Muscle layer of duodenum (tissue), 2 donors: ENCODE data around the gene GLIS2.
"Not testable (repeated sequence)": the region's sequence is repeated elsewhere in the genome, so short reads cannot be mapped to it uniquely, and the experiment has no call there.

Experiments used
- H3K27ac ChIP-seq: one replicate; pipeline ENCODE4 v1.7.0; 2013; ENCODE audit warnings: mild to moderate bottlenecking, low read length
- H3K27me3 ChIP-seq: one replicate; pipeline ENCODE4 v1.7.0; 2013; ENCODE audit warnings: low read depth, mild to moderate bottlenecking, control low read depth, low read length
- H3K36me3 ChIP-seq, 2 donors: one replicate each; pipeline ENCODE4 v1.7.0; 2013; ENCODE audit warnings: low read length in 2 of 2, control low read depth in 1 of 2, mild to moderate bottlenecking in 1 of 2; ENCODE audit not compliant: insufficient read depth in 2 of 2, control insufficient read depth in 1 of 2
- H3K4me1 ChIP-seq, 2 donors: one replicate each; pipeline ENCODE4 v1.7.0; 2013; ENCODE audit warnings: low read length in 2 of 2, mild to moderate bottlenecking in 2 of 2, control low read depth in 1 of 2, moderate library complexity in 1 of 2; ENCODE audit not compliant: insufficient read depth in 2 of 2, control insufficient read depth in 1 of 2
- H3K4me3 ChIP-seq, 2 donors: one replicate each; pipeline ENCODE4 v1.7.0; 2013; ENCODE audit warnings: low read length in 2 of 2, low read depth in 1 of 2, mild to moderate bottlenecking in 1 of 2
- H3K9me3 ChIP-seq, 2 donors: one replicate each; pipeline ENCODE4 v1.7.0; 2013; ENCODE audit warnings: low read length in 2 of 2, control low read depth in 1 of 2, mild to moderate bottlenecking in 1 of 2; ENCODE audit not compliant: control insufficient read depth in 1 of 2
- donor health status: healthy.

Gene GLIS2

DNA sequence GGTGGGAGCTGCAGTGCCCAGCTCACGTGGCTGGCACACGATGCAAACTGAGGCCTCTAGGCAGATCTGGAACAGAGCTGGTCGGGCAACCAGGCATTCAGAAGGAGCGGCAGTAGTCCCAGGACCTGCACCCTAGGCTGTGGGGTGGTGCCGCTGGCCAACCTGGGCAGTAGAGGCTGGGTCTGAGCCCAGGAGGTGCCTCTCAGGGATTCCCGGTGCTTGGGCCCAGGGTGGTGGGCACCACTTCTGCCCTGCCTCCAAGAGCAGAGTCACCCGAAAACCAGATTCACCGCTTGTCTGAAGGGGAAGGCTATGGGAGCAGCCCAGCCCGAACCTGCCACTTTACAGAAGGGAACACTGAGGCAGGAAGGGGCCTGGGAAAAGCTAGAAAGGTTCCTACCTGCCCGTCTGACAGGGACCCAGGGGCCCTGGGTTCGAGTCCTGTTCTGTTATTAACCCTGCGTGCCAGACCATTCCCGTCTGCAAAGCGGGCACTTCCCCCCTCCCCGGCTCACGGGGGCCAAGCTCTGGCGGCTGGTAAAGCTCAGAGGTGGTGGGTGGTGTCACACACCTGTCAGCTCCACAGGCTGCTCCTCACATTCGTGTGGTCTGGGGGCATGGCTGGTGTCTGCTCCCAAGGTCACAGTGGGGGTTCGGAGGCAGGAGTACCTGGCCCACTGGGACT lies 16.9 kb downstream of the GLIS2 start:
- H3K4me3 ChIP-seq, result no peak overlapping the region
- H3K36me3 ChIP-seq, result peaks cover 0 to 26% of the 10 kb centered on the region in 2 donors
- no peaks in the 10 kb centered on the region for H3K27me3 ChIP-seq
- no peaks in the 10 kb centered on the region for H3K9me3 ChIP-seq
- H3K4me1 ChIP-seq, result peaks cover 0 to 29% of the 10 kb centered on the region in 2 donors
- H3K27ac ChIP-seq, result no peak overlapping the region

DNA sequence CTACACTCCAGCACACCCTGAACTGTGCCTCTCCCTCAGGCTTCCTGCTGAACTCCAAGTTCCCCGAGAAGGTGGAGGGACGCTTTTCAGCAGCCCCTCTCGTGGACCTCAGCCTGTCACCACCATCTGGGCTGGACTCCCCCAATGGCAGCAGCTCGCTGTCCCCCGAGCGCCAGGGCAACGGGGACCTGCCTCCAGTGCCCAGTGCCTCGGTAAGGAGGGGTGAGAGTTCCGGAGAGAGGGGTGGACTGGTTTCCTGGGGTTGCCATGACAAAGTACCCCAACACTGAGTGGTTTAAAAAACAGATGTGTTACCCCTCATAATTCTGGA lies 17.4 kb downstream of the GLIS2 start:
- Histone ChIP-seq H3K27me3 (no peaks in the 10 kb centered on the region), H3K4me3 (no peak overlapping the region), H3K36me3 (peaks cover 0 to 32% of the 10 kb centered on the region in 2 donors)

GRCh38 chr16:4333714-4334113 lies 17.8 kb downstream of the GLIS2 start:
- H3K36me3 ChIP-seq, result peaks cover 0 to 34% of the 10 kb centered on the region in 2 donors
- not testable (repeated sequence) for H3K4me3 ChIP-seq, H3K9me3 ChIP-seq, H3K27ac ChIP-seq, H3K27me3 ChIP-seq
- peaks cover 0 to 21% of the 10 kb centered on the region in 2 donors for H3K4me1 ChIP-seq

More for the DNA sequence above, 17.4 kb downstream of the GLIS2 start:
- no peak overlapping the region for H3K27ac ChIP-seq
- H3K4me1 ChIP-seq, result peaks cover 0 to 25% of the 10 kb centered on the region in 2 donors
- no peaks in the 10 kb centered on the region for H3K9me3 ChIP-seq

GRCh38 chr16:4334724-4335495 lies 19.0 kb downstream of the GLIS2 start:
- Histone ChIP-seq H3K27me3 (no peaks in the 10 kb centered on the region), H3K4me1 (peaks cover 0 to 15% of the 10 kb centered on the region in 2 donors), H3K36me3 (peaks cover 0 to 40% of the 10 kb centered on the region in 2 donors), H3K27ac (no peak overlapping the region), H3K9me3 (no peaks in the 10 kb centered on the region), H3K4me3 (no peak overlapping the region)

GRCh38 chr16:4336701-4337539 lies 21.1 kb downstream of the GLIS2 start:
- no peaks in the 10 kb centered on the region for H3K9me3 ChIP-seq
- H3K4me1 ChIP-seq, result peaks cover 0 to 10% of the 10 kb centered on the region in 2 donors
- no peak overlapping the region for H3K27ac ChIP-seq
- H3K27me3 ChIP-seq, result no peaks in the 10 kb centered on the region
- peaks cover 0 to 45% of the 10 kb centered on the region in 2 donors for H3K36me3 ChIP-seq
- H3K4me3 ChIP-seq, result no peak overlapping the region

DNA sequence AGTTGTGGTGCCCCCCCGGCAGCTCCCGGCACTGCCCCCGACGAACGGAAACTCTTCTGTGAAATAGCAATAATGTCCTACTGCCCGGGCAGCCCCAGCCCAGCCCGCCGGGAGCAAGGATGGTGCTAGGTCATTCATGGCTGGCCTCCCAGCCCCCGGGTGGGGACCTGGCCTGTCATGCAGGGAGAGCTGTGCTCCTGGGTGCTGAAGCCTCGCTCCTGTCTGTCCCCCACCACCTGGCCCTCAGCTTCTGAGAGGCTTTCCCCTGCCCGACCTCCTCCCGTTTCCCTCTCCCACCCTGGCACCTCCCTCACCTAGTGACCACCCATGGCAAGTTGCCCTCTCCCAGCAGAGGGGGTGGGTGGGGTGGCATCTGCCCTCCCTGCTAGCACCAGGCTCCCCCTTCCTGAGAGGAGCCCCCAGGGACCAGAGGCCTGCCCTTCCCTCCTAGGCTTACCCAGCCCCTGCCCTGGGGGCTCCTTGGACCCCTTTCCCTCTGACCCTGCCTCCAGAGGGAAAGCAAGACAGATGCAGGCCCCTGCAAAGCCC lies 21.7 kb downstream of the GLIS2 start:
- Histone ChIP-seq H3K36me3 (peaks cover 0 to 45% of the 10 kb centered on the region in 2 donors), H3K27ac (no peak overlapping the region), H3K4me3 (no peak overlapping the region), H3K4me1 (peaks cover 0 to 10% of the 10 kb centered on the region in 2 donors), H3K27me3 (no peaks in the 10 kb centered on the region), H3K9me3 (no peaks in the 10 kb centered on the region)

DNA sequence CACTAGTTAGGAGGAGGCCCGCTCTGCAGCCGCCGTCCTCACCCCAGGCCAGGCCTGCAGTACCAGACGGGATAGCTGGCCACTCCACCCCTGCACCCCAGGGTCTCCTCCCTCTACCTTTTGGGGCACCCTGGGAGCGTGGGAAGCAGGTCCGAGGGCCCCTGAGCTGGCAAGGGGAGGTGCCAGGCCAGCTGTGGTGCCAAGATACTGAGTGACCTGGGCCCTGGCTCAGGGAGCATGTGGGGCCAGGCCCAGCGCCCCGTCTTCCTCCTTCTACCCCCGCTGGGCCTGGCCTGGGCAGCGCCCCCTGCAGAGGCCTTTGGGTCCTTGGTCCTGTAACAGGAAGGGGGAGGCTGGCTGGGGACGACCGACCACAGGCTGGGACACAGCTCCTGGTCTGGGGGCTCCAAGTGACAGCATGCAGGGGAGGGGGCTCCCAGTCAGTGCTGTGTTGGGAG lies 22.3 kb downstream of the GLIS2 start:
- H3K4me1 ChIP-seq, result peaks cover 0 to 10% of the 10 kb centered on the region in 2 donors
- no peak overlapping the region for H3K4me3 ChIP-seq
- H3K27me3 ChIP-seq, result no peaks in the 10 kb centered on the region
- H3K27ac ChIP-seq, result no peak overlapping the region
- no peaks in the 10 kb centered on the region for H3K9me3 ChIP-seq
- H3K36me3 ChIP-seq, result peaks cover 0 to 45% of the 10 kb centered on the region in 2 donors

GRCh38 chr16:4338712-4339299 lies 22.9 kb downstream of the GLIS2 start:
- H3K27me3 ChIP-seq, result no peaks in the 10 kb centered on the region
- H3K27ac ChIP-seq, result no peak overlapping the region
- H3K4me3 ChIP-seq, result no peak overlapping the region
- no peaks in the 10 kb centered on the region for H3K9me3 ChIP-seq
- peaks cover 0 to 10% of the 10 kb centered on the region in 2 donors for H3K4me1 ChIP-seq
- peaks cover 0 to 45% of the 10 kb centered on the region in 2 donors for H3K36me3 ChIP-seq

DNA sequence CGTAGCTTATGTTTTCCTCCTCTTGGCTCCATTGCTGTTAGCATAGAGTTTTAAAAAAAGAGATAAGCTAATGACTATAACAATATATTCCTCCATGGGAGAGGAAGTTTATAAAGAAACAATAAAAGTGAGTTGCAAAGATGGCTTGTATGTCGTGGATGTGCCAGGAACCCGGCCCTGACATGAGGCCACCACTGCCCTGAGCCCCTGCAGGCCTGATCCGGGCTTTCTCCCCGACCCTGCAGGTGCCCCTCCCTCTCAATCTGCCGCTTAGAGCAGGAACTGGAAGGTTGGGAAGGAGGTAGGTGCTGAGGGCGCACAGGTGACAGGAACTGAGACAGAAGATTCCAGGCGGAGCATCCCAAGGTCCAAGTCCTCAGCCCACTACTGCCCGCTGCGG lies 23.6 kb downstream of the GLIS2 start:
- no peaks in the 10 kb centered on the region for H3K9me3 ChIP-seq
- peaks cover 0 to 10% of the 10 kb centered on the region in 2 donors for H3K4me1 ChIP-seq
- no peaks in the 10 kb centered on the region for H3K27me3 ChIP-seq
- H3K36me3 ChIP-seq, result peaks cover 0 to 45% of the 10 kb centered on the region in 2 donors
- H3K27ac ChIP-seq, result no peak overlapping the region
- H3K4me3 ChIP-seq, result no peak overlapping the region

DNA sequence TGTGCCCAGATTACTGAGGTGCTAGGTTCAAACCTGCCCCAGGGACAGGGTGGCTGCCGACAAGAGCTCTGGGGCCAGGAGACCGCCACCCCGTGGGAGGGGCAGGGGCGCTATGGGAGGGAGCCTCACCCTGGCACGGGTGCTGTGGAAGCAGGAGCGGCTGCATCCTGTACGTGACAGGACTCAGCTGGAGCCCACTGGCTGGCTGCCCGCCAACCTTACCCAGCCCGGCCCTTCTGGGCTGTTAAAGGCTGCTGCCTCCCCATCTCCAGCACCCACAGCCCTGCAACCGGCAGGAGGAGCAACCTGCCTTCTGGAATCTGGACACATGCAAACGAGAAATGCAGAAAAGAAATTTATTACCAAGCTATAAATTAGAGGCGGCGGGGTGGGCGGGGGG lies 24.0 kb downstream of the GLIS2 start:
- Histone ChIP-seq H3K4me1 (peaks cover 0 to 13% of the 10 kb centered on the region in 2 donors), H3K27ac (no peak overlapping the region), H3K4me3 (no peak overlapping the region), H3K9me3 (no peaks in the 10 kb centered on the region), H3K27me3 (no peaks in the 10 kb centered on the region), H3K36me3 (peaks cover 0 to 41% of the 10 kb centered on the region in 2 donors)
